ENCODE data around the gene LRTM2. TPM values are rescaled to one million over a fixed set of nuclear protein-coding genes. Genes with fewer than 3 reads are reported as not detected.

The LRTM2 gene
- total and polyA plus RNA-seq, 4 donors: not detected

- TF ChIP-seq, protein P1, sequence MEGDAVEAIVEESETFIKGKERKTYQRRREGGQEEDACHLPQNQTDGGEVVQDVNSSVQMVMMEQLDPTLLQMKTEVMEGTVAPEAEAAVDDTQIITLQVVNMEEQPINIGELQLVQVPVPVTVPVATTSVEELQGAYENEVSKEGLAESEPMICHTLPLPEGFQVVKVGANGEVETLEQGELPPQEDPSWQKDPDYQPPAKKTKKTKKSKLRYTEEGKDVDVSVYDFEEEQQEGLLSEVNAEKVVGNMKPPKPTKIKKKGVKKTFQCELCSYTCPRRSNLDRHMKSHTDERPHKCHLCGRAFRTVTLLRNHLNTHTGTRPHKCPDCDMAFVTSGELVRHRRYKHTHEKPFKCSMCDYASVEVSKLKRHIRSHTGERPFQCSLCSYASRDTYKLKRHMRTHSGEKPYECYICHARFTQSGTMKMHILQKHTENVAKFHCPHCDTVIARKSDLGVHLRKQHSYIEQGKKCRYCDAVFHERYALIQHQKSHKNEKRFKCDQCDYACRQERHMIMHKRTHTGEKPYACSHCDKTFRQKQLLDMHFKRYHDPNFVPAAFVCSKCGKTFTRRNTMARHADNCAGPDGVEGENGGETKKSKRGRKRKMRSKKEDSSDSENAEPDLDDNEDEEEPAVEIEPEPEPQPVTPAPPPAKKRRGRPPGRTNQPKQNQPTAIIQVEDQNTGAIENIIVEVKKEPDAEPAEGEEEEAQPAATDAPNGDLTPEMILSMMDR (IDR thresholded peaks at IDR 0.05; ENCODE audit: low read depth, low read length, missing input control): no peak
Observed at GRCh38 chr12:1882850-1883470, 62.6 kb downstream of the LRTM2 start (continued).

- Histone ChIP-seq H3K36me3 (ENCODE audit: control insufficient read depth in 4 of 4, insufficient read depth in 3 of 4, low read depth in 1 of 4, low read length in 3 of 4) (no peaks in the 10 kb centered on the region), H3K9me3 (ENCODE audit: control insufficient read depth in 4 of 4, low read length in 3 of 4) (no peaks in the 10 kb centered on the region), H3K4me3 (ENCODE audit: low read depth in 1 of 3, low read length in 3 of 3) (no peak overlapping the region), H3K4me1 (ENCODE audit: control insufficient read depth in 4 of 4, insufficient read depth in 4 of 4, low read length in 3 of 4) (no peaks in the 10 kb centered on the region), H3K27me3 (ENCODE audit: control insufficient read depth in 4 of 4, insufficient read depth in 4 of 4, low read length in 3 of 4) (no peaks in the 10 kb centered on the region), H3K27ac (ENCODE audit: low read depth in 1 of 2, low read length in 2 of 2) (no peak overlapping the region), H3K9ac (ENCODE audit: low read depth in 1 of 2, low read length in 2 of 2) (no peak overlapping the region)
- 88% methylated on average over 8 of the region's 8 CpGs for WGBS
- DNase-seq (ENCODE audit: low spot score): no peak
- TF ChIP-seq RAD21 (IDR thresholded peaks at IDR 0.05) (no peak), GABPA (IDR thresholded peaks at IDR 0.05 in 1 of 2, conservative IDR thresholded peaks at IDR 0.05 in 1 of 2) (no peak), JUND (IDR thresholded peaks at IDR 0.05) (no peak), NR2F2 (IDR thresholded peaks at IDR 0.05) (no peak), EGR1 (IDR thresholded peaks at IDR 0.05; ENCODE audit: low read depth in 2 of 2) (no peak), HNF4A (conservative IDR thresholded peaks at IDR 0.05) (no peak), FOXA1 (IDR thresholded peaks at IDR 0.05) (no peak), TAF1 (conservative IDR thresholded peaks at IDR 0.05) (no peak), ATF3 (IDR thresholded peaks at IDR 0.05) (no peak)
- TF ChIP-seq, protein P2, sequence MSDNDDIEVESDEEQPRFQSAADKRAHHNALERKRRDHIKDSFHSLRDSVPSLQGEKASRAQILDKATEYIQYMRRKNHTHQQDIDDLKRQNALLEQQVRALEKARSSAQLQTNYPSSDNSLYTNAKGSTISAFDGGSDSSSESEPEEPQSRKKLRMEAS (IDR thresholded peaks at IDR 0.05): no peak
Observed at GRCh38 chr12:1883513-1883912, 63.1 kb downstream of the LRTM2 start.

GRCh38 chr12:1884651-1885050 lies 64.3 kb downstream of the LRTM2 start:
- Histone ChIP-seq H3K27me3 (ENCODE audit: control insufficient read depth in 4 of 4, insufficient read depth in 4 of 4, low read length in 3 of 4) (no peaks in the 10 kb centered on the region), H3K4me1 (ENCODE audit: control insufficient read depth in 4 of 4, insufficient read depth in 4 of 4, low read length in 3 of 4) (no peaks in the 10 kb centered on the region), H3K9ac (ENCODE audit: low read depth in 1 of 2, low read length in 2 of 2) (no peak overlapping the region), H3K4me3 (ENCODE audit: low read depth in 1 of 3, low read length in 3 of 3) (no peak overlapping the region), H3K27ac (ENCODE audit: low read depth in 1 of 2, low read length in 2 of 2) (no peak overlapping the region), H3K9me3 (ENCODE audit: control insufficient read depth in 4 of 4, low read length in 3 of 4) (no peaks in the 10 kb centered on the region), H3K36me3 (ENCODE audit: control insufficient read depth in 4 of 4, insufficient read depth in 3 of 4, low read depth in 1 of 4, low read length in 3 of 4) (no peaks in the 10 kb centered on the region)
- peak; percentile 29 for DNase-seq (ENCODE audit: low spot score)
- WGBS: 93% methylated on average over 9 of the region's 9 CpGs
- TF ChIP-seq HNF4G (IDR thresholded peaks at IDR 0.05): no peak
- TF ChIP-seq, protein P3, sequence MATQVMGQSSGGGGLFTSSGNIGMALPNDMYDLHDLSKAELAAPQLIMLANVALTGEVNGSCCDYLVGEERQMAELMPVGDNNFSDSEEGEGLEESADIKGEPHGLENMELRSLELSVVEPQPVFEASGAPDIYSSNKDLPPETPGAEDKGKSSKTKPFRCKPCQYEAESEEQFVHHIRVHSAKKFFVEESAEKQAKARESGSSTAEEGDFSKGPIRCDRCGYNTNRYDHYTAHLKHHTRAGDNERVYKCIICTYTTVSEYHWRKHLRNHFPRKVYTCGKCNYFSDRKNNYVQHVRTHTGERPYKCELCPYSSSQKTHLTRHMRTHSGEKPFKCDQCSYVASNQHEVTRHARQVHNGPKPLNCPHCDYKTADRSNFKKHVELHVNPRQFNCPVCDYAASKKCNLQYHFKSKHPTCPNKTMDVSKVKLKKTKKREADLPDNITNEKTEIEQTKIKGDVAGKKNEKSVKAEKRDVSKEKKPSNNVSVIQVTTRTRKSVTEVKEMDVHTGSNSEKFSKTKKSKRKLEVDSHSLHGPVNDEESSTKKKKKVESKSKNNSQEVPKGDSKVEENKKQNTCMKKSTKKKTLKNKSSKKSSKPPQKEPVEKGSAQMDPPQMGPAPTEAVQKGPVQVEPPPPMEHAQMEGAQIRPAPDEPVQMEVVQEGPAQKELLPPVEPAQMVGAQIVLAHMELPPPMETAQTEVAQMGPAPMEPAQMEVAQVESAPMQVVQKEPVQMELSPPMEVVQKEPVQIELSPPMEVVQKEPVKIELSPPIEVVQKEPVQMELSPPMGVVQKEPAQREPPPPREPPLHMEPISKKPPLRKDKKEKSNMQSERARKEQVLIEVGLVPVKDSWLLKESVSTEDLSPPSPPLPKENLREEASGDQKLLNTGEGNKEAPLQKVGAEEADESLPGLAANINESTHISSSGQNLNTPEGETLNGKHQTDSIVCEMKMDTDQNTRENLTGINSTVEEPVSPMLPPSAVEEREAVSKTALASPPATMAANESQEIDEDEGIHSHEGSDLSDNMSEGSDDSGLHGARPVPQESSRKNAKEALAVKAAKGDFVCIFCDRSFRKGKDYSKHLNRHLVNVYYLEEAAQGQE (IDR thresholded peaks at IDR 0.05): no peak

Measured in liver (tissue), 9 donors.